ENCODE data around the gene NKX1-2. TPM values are rescaled to one million over a fixed set of nuclear protein-coding genes. Genes with fewer than 3 reads are reported as not detected.

Gene NKX1-2
- total and polyA plus RNA-seq, 2 of the 4 experiments (the other 2 are of a cell fraction): not detected

DNA sequence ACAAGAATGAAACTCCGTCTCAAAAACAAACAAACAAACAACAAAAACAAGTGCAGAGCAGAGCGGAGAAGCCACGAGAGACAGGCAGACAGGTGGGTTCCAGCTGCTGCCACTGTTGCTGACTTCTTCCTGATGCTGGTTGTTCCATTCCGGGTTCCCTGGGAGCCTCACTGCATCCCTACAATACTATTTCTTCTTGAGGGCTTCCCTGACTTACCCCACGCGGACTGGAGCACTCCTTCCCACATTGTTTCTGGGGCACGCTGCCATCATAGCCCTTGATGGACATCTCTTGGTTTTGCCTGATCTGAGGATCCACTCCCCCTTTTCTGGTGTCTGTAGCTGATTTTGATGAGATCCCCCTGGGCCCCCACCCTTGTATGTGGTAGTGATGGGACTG lies 5.6 kb upstream of the NKX1-2 start:
- peaks cover 57% of the 10 kb centered on the region for H3K27me3 ChIP-seq (ENCODE audit: control insufficient read depth, insufficient read depth, low read length)
- H3K56ac ChIP-seq (ENCODE audit: extremely low read depth, insufficient read depth, low read length): no peak overlapping the region
- H3K9me1 ChIP-seq (ENCODE audit: insufficient read depth, low read length): no peaks in the 10 kb centered on the region
- in situ Hi-C loops (cut with MboI; ENCODE audit: low sequenced_read_pairs): no loop called here
- H4K91ac ChIP-seq (ENCODE audit: insufficient read depth, low read depth, low read length): no peak overlapping the region
- H4K20me1 ChIP-seq (ENCODE audit: insufficient read depth, low read length): no peaks in the 10 kb centered on the region
- ATAC-seq (ENCODE audit: low read depth): no peak
- no peak overlapping the region for H4K8ac ChIP-seq (ENCODE audit: low read depth in 2 of 2, low read length in 2 of 2)
- WGBS, 2 experiments (ENCODE audit: extremely low coverage in 2 of 2, insufficient read length in 1 of 2): no CpG with 5 or more reads among the region's 7 CpGs
- no peak overlapping the region for H2BK5ac ChIP-seq (ENCODE audit: low read depth, low read length, poor library complexity, severe bottlenecking)
- no peak overlapping the region for H3K14ac ChIP-seq (replicated peaks; ENCODE audit: low read depth, low read length)
- no peaks in the 10 kb centered on the region for H3K4me1 ChIP-seq (ENCODE audit: control insufficient read depth, insufficient read depth, low read length)
- H3K18ac ChIP-seq (ENCODE audit: low read depth, low read length): no peak overlapping the region
- H3K27ac ChIP-seq (ENCODE audit: insufficient read depth, low read length): no peak overlapping the region
- DNase-seq: no peak
- H2BK15ac ChIP-seq (ENCODE audit: low read depth, low read length): no peak overlapping the region
- CTCF ChIA-PET: no interaction called here
- H2AFZ ChIP-seq (replicated peaks; ENCODE audit: low read length, poor library complexity): no peak overlapping the region
- intact Hi-C loops (cut with micrococcal nuclease): no loop called here
- no peak overlapping the region for H3K4me3 ChIP-seq (ENCODE audit: insufficient read depth, low read depth, low read length)
- no peak overlapping the region for H2AK9ac ChIP-seq (replicated peaks; ENCODE audit: low read depth, low read length, poor library complexity)
- H2BK20ac ChIP-seq (ENCODE audit: low read depth, low read length): no peak overlapping the region
- TF ChIP-seq, protein P1, sequence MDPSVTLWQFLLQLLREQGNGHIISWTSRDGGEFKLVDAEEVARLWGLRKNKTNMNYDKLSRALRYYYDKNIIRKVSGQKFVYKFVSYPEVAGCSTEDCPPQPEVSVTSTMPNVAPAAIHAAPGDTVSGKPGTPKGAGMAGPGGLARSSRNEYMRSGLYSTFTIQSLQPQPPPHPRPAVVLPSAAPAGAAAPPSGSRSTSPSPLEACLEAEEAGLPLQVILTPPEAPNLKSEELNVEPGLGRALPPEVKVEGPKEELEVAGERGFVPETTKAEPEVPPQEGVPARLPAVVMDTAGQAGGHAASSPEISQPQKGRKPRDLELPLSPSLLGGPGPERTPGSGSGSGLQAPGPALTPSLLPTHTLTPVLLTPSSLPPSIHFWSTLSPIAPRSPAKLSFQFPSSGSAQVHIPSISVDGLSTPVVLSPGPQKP (IDR thresholded peaks at IDR 0.05; ENCODE audit: borderline replicate concordance, low read depth, low read length): no peak
- TF ChIP-seq, protein P2, sequence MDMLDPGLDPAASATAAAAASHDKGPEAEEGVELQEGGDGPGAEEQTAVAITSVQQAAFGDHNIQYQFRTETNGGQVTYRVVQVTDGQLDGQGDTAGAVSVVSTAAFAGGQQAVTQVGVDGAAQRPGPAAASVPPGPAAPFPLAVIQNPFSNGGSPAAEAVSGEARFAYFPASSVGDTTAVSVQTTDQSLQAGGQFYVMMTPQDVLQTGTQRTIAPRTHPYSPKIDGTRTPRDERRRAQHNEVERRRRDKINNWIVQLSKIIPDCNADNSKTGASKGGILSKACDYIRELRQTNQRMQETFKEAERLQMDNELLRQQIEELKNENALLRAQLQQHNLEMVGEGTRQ (IDR thresholded peaks at IDR 0.05; ENCODE audit: low read depth, low read length): no peak
- no peak for TF ChIP-seq SMC3 (IDR thresholded peaks at IDR 0.05; ENCODE audit: low read depth, low read length)
- TF ChIP-seq RCOR1 (IDR thresholded peaks at IDR 0.05; ENCODE audit: insufficient replicate concordance, low read length): no peak
- TF ChIP-seq MAZ (IDR thresholded peaks at IDR 0.05; ENCODE audit: borderline replicate concordance, low read depth, low read length): no peak
- no peak for TF ChIP-seq MAFK (IDR thresholded peaks at IDR 0.05; ENCODE audit: low read depth, low read length)
- TF ChIP-seq CEBPB (IDR thresholded peaks at IDR 0.05; ENCODE audit: low read depth, low read length): no peak
- no peak for TF ChIP-seq FOS (IDR thresholded peaks at IDR 0.05; ENCODE audit: low read depth, low read length)
- no peak overlapping the region for H2AK5ac ChIP-seq (ENCODE audit: low read depth, low read length)
- H4K5ac ChIP-seq (ENCODE audit: low read depth, low read length): no peak overlapping the region
- dilution Hi-C loops (cut with HindIII; ENCODE audit: low sequenced_read_pairs, unreplicated experiment): no loop called here
- POLR2A ChIA-PET (ENCODE audit: unreplicated experiment): no interaction called here
- H3K9me3 ChIP-seq (ENCODE audit: control insufficient read depth, insufficient read depth, low read length): no peaks in the 10 kb centered on the region
- H3K4me2 ChIP-seq (ENCODE audit: low read depth, low read length): no peak overlapping the region
- no peak overlapping the region for H3K9ac ChIP-seq (ENCODE audit: low read depth, low read length)
- no peak overlapping the region for H3K23ac ChIP-seq (ENCODE audit: low read depth, low read length)
- H3K36me3 ChIP-seq (ENCODE audit: control insufficient read depth, insufficient read depth, low read length): no peaks in the 10 kb centered on the region
- no peak overlapping the region for H3K4ac ChIP-seq (ENCODE audit: low read depth, low read length)
- H2BK120ac ChIP-seq (ENCODE audit: low read depth, low read length): no peak overlapping the region
- no peaks in the 10 kb centered on the region for H3K79me1 ChIP-seq (ENCODE audit: low read depth in 1 of 2, low read length in 2 of 2)
- no TSS peak for BruUV-seq (replicated peaks)
